Sigmoid colon (tissue), 7 donors: ENCODE data around the gene MAN2A2. TPM values are rescaled to one million over a fixed set of nuclear protein-coding genes. Genes with fewer than 3 reads are reported as not detected.
"Not testable (repeated sequence)": the region's sequence is repeated elsewhere in the genome, so short reads cannot be mapped to it uniquely, and the experiment has no call there.

ENCODE experiments used
- DNase-seq: peaks from one replicate; pipeline ENCODE4 v3.0.0-alpha.2; 2019
- H3K27ac ChIP-seq, 4 donors: fragments of 200-600 bp; sonication (generic); one replicate each; pipeline ENCODE4 v1.5.1; 2016 to 2019; ENCODE audit warnings: mild to moderate bottlenecking in 1 of 4
- H3K27me3 ChIP-seq, 3 donors: fragments of 200-600 bp; sonication (generic); one replicate each; pipeline ENCODE4 v1.5.1; 2019; ENCODE audit warnings: mild to moderate bottlenecking in 1 of 3
- H3K36me3 ChIP-seq, 4 donors: fragments of 200-600 bp; sonication (generic); one replicate each; pipeline ENCODE4 v1.5.1; 2016 to 2019
- H3K4me1 ChIP-seq, 4 donors: fragments of 200-600 bp; sonication (generic); one replicate each; pipeline ENCODE4 v1.5.1; 2017 to 2019
- H3K4me3 ChIP-seq, 4 donors: fragments of 200-600 bp; sonication (generic); one replicate each; pipeline ENCODE4 v1.5.1; 2017 to 2019; ENCODE audit warnings: mild to moderate bottlenecking in 2 of 4, moderate library complexity in 1 of 4
- H3K9me3 ChIP-seq, 4 donors: fragments of 200-600 bp in 3 of 4; sonication (generic) in 3 of 4; one replicate each; pipeline versions ENCODE4 v1.5.1 to v1.6.1; 2013 to 2019
- CTCF ChIP-seq, 4 experiments: fragments of 450-650 bp in 3 of 4; fragments of 200-600 bp in 1 of 4; IDR thresholded peaks; one replicate each; pipeline ENCODE4 v1.5.1; 2016 to 2019; ENCODE audit warnings: antibody characterized with exemption in 4 of 4, mild to moderate bottlenecking in 3 of 4, moderate library complexity in 2 of 4
- EP300 ChIP-seq, 4 donors: sonication (generic); formaldehyde crosslinking; IDR thresholded peaks; one replicate each; pipeline ENCODE4 v1.6.1; 2017; ENCODE audit warnings: antibody characterized with exemption in 4 of 4
- POLR2A ChIP-seq, 2 donors: fragments of 450-650 bp; IDR thresholded peaks; one replicate each; pipeline ENCODE4 v1.6.1; 2016; ENCODE audit warnings: antibody characterized with exemption in 2 of 2, mild to moderate bottlenecking in 2 of 2, moderate library complexity in 2 of 2
- POLR2AphosphoS5 ChIP-seq, 4 donors: sonication (generic); formaldehyde crosslinking; IDR thresholded peaks; one replicate each; pipeline ENCODE4 v1.6.1; 2017; ENCODE audit warnings: antibody characterized with exemption in 4 of 4
- WGBS, 2 donors: extraction: QIAGEN DNeasy Blood & Tissue Kit; methylation state at CpG; one replicate each; pipeline ENCODE4 v1.1.7; 2013; 5-methylcytosine and 5-hydroxymethylcytosine counted together
- intact Hi-C: fragments of 100-400 bp; cut with DNase I; formaldehyde crosslinking; loops from one replicate; pipeline ENCODE4 v1.15.1; 2023
- polyA plus RNA-seq, 3 donors: library from polyadenylated mRNA; stranded (reverse); fragments of 200-250 nt; gene quantifications; one replicate each; pipeline ENCODE4 v1.2.3, GENCODE V29; 2013
- total RNA-seq, 4 donors: library from RNA; depleted of rRNA; stranded (reverse); fragments of >200 nt; gene quantifications; one replicate each; pipeline ENCODE4 v1.1.0, GENCODE V29; 2016
- donor health status: healthy with polysubstance abuse.
- donor health status: Bipolar disorder and iron deficiency.
- donor health status: healthy.

MAN2A2 gene
- total and polyA plus RNA-seq, 7 donors, result 3.7 to 57.6 (median 31.0) TPM

DNA sequence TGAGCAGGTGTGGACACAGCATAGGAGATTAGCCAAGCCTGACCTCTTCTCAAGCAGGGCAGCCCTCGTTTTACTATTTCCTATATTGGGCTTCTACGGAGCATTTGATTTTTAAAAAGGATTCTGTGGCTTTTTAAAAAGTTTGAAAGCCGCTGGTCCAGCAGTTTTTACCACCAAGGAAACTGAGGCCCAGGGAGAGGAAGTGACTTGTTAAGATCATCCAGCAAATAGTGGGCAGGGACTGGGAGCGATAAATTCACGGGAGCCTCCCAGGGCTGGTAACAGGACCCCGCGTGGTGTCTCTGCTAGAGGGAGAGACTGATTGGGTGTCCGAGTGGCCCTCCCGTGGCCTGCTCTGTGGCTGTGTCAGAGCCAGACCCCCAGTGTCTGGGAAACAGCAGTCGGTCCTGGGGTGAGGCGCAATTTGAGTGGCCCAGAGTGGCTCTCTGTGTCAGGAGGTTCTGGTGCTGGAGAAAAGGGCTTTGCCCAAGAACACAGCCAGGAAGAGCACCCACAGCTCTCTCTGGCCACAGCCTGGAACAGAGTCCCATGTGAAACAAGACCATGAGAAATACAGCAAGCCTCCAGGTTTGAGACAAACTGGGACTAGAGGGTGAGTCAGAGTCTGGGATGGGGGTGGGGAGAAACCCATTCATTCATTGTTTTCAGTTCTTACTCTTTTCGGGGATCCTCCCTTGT, 30.5 kb upstream of the MAN2A2 start:
- Histone ChIP-seq H3K36me3 (peaks cover 16 to 22% (median 19%) of the 10 kb centered on the region in 4 donors), H3K9me3 (no peaks in the 10 kb centered on the region), H3K27me3 (no peaks in the 10 kb centered on the region), H3K4me3 (peak overlapping the region; percentile 64 to 99 (median 90)), H3K27ac (peak overlapping the region; percentile 91 to 97 (median 95)), H3K4me1 (peaks cover 0 to 50% (median 31%) of the 10 kb centered on the region in 4 donors)
- intact Hi-C loops, result loop anchor here (5.0 kb wide), 1 partner anchor 155 kb away; the partner anchor contains the start of gene BLM
- no peak for DNase-seq
- WGBS, 2 donors, result 28 to 37% methylated on average over 12 of the region's 12 CpGs
- no peak for TF ChIP-seq CTCF (IDR thresholded peaks at IDR 0.05)
- no peak for TF ChIP-seq POLR2A (IDR thresholded peaks at IDR 0.05)
- no peak for TF ChIP-seq EP300 (IDR thresholded peaks at IDR 0.05)
- TF ChIP-seq POLR2AphosphoS5 (IDR thresholded peaks at IDR 0.05), result peak in 2 of 4 donors; percentile 18 to 56

- peaks cover 0 to 50% (median 31%) of the 10 kb centered on the region in 4 donors for H3K4me1 ChIP-seq
- H3K9me3 ChIP-seq, result no peaks in the 10 kb centered on the region
- peaks cover 24 to 31% (median 28%) of the 10 kb centered on the region in 4 donors for H3K36me3 ChIP-seq
- WGBS, 2 donors, result 75 to 83% methylated on average over 6 of the region's 6 CpGs
- no peaks in the 10 kb centered on the region for H3K27me3 ChIP-seq
- H3K4me3 ChIP-seq, result peak overlapping the region in 1 of 4 donors; percentile 88
- TF ChIP-seq CTCF (IDR thresholded peaks at IDR 0.05) (no peak), POLR2AphosphoS5 (IDR thresholded peaks at IDR 0.05) (no peak), EP300 (IDR thresholded peaks at IDR 0.05) (no peak), POLR2A (IDR thresholded peaks at IDR 0.05) (no peak)
- peak overlapping the region in 3 of 4 donors; percentile 91 to 95 (median 95) for H3K27ac ChIP-seq
- DNase-seq, result no peak
- intact Hi-C loops, result loop anchor here (5.0 kb wide), 1 partner anchor 156 kb away; the partner anchor contains the start of gene BLM
Observed at GRCh38 chr15:90873488-90873997, 29.6 kb upstream of the MAN2A2 start.

DNA sequence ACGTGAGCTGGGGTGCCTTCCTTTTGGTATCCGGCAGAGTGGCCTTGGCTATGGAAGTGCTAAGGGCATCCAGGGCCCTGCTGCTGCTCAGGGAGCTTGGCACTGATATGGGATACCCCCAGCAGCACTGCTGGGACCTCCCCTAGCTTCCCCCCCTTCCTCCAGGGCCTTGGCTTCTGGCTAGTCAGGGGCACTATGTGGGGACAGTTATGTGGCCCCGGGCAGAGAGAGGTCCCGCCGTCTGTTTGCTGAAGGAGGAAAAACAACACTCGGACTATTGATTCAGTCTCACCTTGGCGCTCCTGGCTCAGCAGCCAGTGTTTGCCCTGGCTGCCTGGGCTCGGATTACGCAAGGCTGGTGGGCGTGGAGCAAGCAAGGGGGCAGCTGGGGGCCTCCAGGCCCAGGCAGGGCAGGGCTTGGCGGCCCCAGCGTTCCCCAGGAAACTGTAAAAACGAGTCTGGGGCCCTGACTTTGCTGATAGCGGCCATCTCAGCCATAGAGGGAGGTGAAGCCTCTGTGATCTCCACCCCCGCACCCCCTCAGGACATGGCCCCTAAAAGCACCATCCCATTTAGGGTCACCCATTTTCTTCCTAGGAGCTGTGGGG, 29.0 kb upstream of the MAN2A2 start:
- no peak for TF ChIP-seq POLR2AphosphoS5 (IDR thresholded peaks at IDR 0.05)
- H3K4me1 ChIP-seq, result peaks cover 0 to 48% (median 31%) of the 10 kb centered on the region in 4 donors
- no peaks in the 10 kb centered on the region for H3K9me3 ChIP-seq
- peak overlapping the region in 3 of 4 donors; percentile 91 to 95 (median 95) for H3K27ac ChIP-seq
- DNase-seq, result no peak
- WGBS, 2 donors, result 25 to 57% methylated on average over 15 of the region's 15 CpGs
- H3K36me3 ChIP-seq, result peaks cover 29 to 36% (median 33%) of the 10 kb centered on the region in 4 donors
- intact Hi-C loops, result loop anchor here (5.0 kb wide), 1 partner anchor 157 kb away; the partner anchor contains the start of gene BLM
- no peaks in the 10 kb centered on the region for H3K27me3 ChIP-seq
- no peak overlapping the region for H3K4me3 ChIP-seq

GRCh38 chr15:90874986-90875385, 28.1 kb upstream of the MAN2A2 start:
- intact Hi-C loops, result loop anchor here (5.0 kb wide), 1 partner anchor 158 kb away; the partner anchor contains the start of gene BLM
- H3K27ac ChIP-seq, H3K9me3 ChIP-seq, H3K27me3 ChIP-seq, H3K4me3 ChIP-seq, DNase-seq: not testable (repeated sequence)
- Histone ChIP-seq H3K36me3 (peaks cover 37 to 45% (median 42%) of the 10 kb centered on the region in 4 donors), H3K4me1 (peaks cover 0 to 39% (median 29%) of the 10 kb centered on the region in 4 donors)
- 95% methylated on average over 9 of the region's 9 CpGs for WGBS, 2 donors

DNA sequence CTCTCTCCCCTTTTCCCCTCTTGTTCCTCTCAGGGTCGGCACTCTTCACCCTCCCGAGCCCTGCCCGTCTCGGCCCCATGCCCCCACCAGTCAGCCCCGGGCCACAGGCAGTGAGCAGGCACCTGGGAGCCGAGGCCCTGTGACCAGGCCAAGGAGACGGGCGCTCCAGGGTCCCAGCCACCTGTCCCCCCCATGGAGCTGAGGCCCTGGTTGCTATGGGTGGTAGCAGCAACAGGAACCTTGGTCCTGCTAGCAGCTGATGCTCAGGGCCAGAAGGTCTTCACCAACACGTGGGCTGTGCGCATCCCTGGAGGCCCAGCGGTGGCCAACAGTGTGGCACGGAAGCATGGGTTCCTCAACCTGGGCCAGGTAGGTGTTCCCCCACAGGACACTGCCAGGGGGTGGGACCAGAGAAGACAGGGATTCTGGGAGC, 27.5 kb upstream of the MAN2A2 start:
- Histone ChIP-seq H3K4me1 (peaks cover 0 to 33% (median 23%) of the 10 kb centered on the region in 4 donors), H3K36me3 (peaks cover 43 to 51% (median 47%) of the 10 kb centered on the region in 4 donors), H3K27me3 (no peaks in the 10 kb centered on the region), H3K9me3 (no peaks in the 10 kb centered on the region), H3K4me3 (no peak overlapping the region), H3K27ac (no peak overlapping the region)
- intact Hi-C loops, result no loop called here
- TF ChIP-seq CTCF (IDR thresholded peaks at IDR 0.05) (no peak), EP300 (IDR thresholded peaks at IDR 0.05) (no peak), POLR2AphosphoS5 (IDR thresholded peaks at IDR 0.05) (no peak), POLR2A (IDR thresholded peaks at IDR 0.05) (no peak)
- WGBS, 2 donors, result 96% methylated on average over 12 of the region's 12 CpGs
- DNase-seq, result no peak
